Stimulated activated CD8-positive, alpha-beta memory T cell treated with anti-CD3 and anti-CD28 coated beads, Interleukin-15, amount 100 ng/mL, for 24 hours (primary cell): ENCODE results near the gene MED13L.

Experiments
- DNase-seq: peaks from one replicate; pipeline ENCODE4 v3.0.0-alpha.2; 2020; ENCODE audit warnings: low read depth

MED13L gene

DNA sequence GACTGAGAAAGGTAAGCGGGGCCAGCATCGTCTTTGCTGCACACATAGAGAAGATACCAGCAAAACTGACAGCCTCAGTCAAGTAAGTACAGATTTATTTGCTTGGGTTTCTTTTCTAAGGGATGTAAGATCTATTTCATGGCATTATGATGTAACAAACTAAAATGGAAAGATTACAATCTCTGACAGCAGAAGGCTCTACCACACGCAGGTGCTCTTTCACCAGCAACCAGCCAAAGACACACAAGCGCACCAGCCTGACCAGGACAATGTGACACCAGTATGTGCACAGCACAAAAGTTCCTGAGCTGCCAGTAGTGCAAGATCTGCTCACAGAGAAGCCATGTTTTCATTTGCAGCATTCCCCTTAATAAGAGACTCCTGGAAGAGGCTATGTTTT, 311.1 kb downstream of the MED13L start:
- DNase-seq = no peak

DNA sequence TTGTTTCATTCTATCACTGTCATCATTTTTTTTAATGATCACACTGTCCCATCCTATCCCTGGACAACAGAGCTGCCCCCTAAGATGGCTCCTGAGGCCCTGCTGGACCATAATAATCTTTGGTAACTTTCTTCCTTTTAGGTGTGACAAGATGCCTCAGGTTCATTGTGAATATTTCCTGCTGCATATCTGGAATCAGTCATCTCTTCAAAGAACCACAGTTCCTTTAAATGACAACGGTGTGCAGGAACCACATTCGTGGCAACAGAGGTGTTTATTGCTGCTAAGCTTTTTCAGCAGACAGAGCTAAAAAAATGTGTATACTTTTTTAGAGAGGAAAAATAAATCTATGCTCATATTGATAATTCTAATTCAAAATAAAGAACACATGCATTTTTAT, 312.9 kb downstream of the MED13L start:
- no peak for DNase-seq

GRCh38 chr12:115964214-115964613, 313.3 kb downstream of the MED13L start:
- DNase-seq = no peak

- no peak for DNase-seq
Measured at GRCh38 chr12:115962216-115962615, 315.3 kb downstream of the MED13L start.

GRCh38 chr12:115960868-115961802, 316.4 kb downstream of the MED13L start:
- no peak for DNase-seq

GRCh38 chr12:115957686-115958290, 319.7 kb downstream of the MED13L start:
- no peak for DNase-seq

DNA sequence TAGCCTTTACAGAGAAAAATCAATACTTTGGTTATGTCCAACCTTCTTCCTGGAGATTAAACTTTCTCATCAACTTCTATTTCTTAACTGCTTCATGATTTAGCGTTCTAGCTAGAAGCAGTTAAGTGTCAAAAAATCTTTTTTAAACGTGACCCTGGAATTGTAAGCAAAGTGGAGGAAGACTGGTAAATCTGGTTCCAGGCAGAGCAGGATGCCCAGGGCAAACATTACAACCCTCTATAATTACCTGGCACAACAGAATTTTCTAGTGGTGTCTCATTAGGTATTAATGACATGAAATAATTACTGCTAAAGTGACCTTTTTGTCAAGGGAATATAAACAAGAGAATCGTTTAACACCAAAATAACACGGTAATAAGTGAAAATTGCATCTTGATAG, 320.8 kb downstream of the MED13L start:
- DNase-seq = no peak

DNA sequence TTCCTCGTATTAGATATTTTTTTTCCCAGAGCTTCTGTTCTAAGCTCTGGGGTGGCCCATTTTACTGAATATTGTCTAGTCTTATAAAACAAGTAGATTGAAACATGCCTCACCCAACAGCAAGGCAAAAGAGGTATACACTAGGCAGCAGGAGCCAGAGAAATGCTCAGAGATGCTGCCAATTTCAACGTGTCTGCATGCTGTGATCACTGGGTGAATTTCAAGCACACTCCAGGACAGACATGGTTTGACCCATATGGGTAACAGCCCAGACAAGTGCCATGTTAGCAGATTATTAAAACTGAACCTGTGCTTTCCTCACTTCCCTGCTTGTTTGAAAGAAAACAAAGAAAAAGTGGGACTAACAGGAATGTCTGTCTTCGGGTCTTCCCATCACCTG, 321.3 kb downstream of the MED13L start:
- DNase-seq = no peak

DNA sequence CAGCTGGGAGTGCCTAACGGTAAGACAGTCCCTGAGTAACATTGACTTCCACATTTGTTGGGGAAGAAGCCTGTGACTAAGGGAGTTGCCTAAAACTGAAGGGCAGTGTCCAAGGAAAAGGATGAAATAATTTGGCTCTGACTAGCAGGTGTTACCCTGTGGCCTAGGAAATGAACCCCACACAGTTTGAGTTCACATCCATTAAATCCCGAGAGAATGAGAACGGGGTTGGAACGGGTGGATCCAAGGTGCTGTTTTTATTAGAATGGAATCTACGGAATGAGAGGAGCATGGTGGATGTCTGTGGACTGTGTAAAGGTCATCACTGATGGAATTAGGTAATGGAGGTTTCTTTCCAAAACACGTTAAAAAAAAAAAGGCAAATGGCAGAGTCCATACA, 324.0 kb downstream of the MED13L start:
- DNase-seq = no peak

DNA sequence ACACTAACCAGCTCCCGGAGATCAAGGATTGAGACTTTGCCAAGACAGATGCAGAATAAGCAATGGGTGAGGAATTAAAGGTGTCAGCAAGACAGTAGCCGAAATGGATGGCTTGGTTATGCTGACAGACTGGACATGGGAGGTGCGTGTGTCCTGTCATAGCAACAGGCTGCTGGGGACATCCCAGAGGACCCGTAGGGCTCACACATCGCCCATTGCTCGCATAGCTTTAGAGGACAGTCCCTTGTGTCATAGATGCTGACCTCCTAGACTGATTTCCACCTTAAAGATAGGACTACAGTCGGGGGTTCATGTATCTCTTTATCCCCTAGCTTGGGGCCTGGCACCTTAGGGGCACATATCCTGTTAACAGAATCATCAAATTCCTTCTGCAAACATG, 324.5 kb downstream of the MED13L start:
- DNase-seq = no peak

GRCh38 chr12:115950959-115951358, 326.5 kb downstream of the MED13L start:
- DNase-seq = no peak

GRCh38 chr12:115949675-115950074, 327.8 kb downstream of the MED13L start:
- no peak for DNase-seq

- DNase-seq = no peak
Measured at GRCh38 chr12:115947696-115948062, 329.8 kb downstream of the MED13L start.

- no peak for DNase-seq
Measured at GRCh38 chr12:115946867-115947695, 330.4 kb downstream of the MED13L start.

- no peak for DNase-seq
Measured at GRCh38 chr12:115946092-115946491, 331.4 kb downstream of the MED13L start.

DNA sequence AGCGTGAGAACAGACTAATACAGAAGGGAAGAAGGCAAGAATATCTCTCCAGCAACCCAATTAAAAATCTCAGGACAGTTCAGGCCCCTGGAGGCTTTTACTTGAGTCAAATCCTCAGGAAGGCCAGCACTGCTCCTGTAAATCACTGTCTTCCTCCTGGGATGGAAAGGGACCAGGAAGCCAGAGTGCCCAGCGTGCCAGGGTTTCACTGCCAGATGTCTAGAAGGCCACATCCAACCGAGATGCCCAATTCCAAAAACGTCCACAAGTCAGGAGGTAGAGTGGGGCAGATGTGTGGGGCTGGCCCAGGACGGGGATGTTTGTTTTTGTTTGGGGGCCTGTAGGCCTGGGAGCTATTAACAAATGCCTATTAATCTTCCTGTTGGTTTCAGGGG, 332.0 kb downstream of the MED13L start:
- no peak for DNase-seq

DNA sequence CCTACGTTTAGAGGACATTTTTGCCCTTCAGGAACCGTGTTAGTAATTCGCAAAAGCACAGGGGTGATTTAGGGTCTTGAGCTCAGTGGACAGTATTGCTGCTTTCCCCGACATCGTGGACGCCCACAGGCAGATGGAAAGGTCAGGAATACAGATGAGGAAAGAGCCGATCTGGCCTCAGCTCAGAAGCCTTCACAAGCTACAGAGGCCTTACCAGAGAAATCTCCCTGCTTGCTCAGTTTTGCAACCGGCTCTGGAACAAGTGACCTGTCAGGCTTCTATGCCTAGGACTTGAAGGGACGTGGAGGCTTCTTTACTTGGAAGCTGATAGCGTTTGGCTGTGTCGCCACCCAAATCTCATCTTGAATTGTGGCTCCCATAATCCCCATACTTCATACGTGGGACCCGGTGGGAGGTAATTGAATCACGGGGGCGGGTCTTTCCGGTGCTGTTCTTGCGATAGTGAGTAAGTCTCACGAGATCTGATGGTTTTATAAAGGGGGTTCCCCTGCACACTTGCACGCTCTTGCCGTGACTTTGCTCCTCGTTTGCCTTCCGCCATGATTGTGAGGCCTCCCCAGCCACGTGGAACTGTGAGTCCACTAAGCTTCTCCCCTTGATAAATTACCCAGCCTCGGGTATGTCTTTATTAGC, 332.5 kb downstream of the MED13L start:
- DNase-seq = no peak

DNA sequence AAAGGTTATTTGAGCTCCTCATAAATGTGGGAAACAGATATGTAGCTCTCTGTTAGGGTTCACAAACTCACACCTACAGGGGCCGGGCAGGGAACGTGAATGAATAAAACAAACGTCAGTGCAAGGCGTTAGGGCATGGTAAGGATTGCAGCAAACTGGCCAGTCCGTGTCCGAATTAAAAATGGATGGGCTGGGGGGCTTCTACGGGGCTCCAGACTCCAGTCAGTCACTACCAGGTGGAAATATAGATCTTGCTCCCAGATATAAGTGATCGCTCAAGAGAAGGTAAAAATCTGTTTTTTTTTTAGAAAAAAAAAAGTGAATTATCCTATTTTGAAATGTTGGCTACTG, 333.1 kb downstream of the MED13L start:
- DNase-seq = no peak

- DNase-seq = no peak
Measured at GRCh38 chr12:115943630-115944391, 333.7 kb downstream of the MED13L start.

DNA sequence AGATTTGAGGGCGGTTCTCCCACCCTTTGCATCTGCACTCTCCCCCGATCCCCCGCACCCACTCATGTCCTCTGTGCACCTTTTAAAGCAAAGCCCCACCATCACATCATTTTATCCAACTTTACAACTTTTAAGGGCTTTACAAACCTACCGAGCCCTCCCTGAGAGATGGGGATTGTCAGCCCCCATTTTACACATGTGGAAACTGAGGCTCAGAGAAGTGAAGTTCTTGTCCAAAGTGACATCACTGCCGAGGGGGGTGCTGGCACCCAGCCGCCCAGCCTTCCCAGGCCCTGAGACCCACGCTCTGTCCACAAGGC, 334.2 kb downstream of the MED13L start:
- DNase-seq = no peak

GRCh38 chr12:115942346-115942745, 335.1 kb downstream of the MED13L start:
- DNase-seq = no peak

DNA sequence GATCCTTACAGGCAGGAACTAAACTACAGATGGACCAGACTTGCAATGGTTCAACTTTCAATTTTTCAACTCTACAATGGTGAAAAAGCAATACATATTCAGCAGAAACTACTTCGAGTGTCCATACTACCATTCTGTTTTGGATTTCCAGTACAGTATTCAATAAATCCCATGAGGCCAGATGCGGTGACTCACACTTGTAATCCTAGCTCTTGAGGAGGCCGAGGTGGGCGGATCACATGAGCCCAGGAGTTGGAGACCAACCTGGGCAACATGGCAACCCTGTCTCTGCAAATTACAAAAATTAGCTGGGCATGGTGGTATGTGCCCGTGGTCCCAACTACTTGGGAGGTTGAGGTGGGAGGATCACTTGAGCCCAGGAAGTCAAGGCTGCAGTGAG, 336.1 kb downstream of the MED13L start:
- no peak for DNase-seq
